Left ventricle myocardium inferior (tissue), 1 donor: ENCODE results near the gene IQCM. TPM values are rescaled to one million over a fixed set of nuclear protein-coding genes. Genes with fewer than 3 reads are reported as not detected.
"Not testable (repeated sequence)": the region's sequence is repeated elsewhere in the genome, so short reads cannot be mapped to it uniquely, and the experiment has no call there.

Experiments
- DNase-seq: peaks from one replicate; pipeline ENCODE4 v3.0.0-alpha.2; 2020
- H3K27ac ChIP-seq: fragments of 200-600 bp; replicated peaks from 2 replicates; pipeline ENCODE4 v1.8.0; 2021
- H3K27me3 ChIP-seq: fragments of 200-600 bp; 2 replicates; pipeline ENCODE4 v1.8.0; 2021; ENCODE audit warnings: low read depth
- H3K36me3 ChIP-seq: fragments of 200-600 bp; 2 replicates; pipeline ENCODE4 v1.8.0; 2021
- H3K4me1 ChIP-seq: fragments of 200-600 bp; 2 replicates; pipeline ENCODE4 v1.8.0; 2021
- H3K4me3 ChIP-seq: fragments of 200-600 bp; 2 replicates; pipeline ENCODE4 v1.8.0; 2021; ENCODE audit warnings: mild to moderate bottlenecking, moderate library complexity
- H3K9me3 ChIP-seq: fragments of 200-600 bp; replicated peaks from 2 replicates; pipeline ENCODE4 v1.8.0; 2021
- intact Hi-C: fragments of 100-400 bp; cut with micrococcal nuclease; formaldehyde crosslinking; loops from one replicate; pipeline ENCODE4 v1.11.0; 2022
- total RNA-seq: library from RNA; stranded (reverse); fragmentation: NEBNext Ultra II Directional; extraction: Animal tissue kit (Norgen Biotek cat#: 25700); gene quantifications from one replicate; pipeline ENCODE4 v1.2.1, GENCODE V29; 2021
- TF ChIP-seq, protein P1 (sequence below): fragments of 200-600 bp; IDR thresholded peaks from 2 replicates; pipeline ENCODE4 v1.8.0; 2021; ENCODE audit warnings: antibody characterized with exemption, mild to moderate bottlenecking, borderline replicate concordance
- donor health status: DM: no; HTN: yes; CAD: no; lungs with severe emphysema.

The IQCM gene
- total RNA-seq, 1 donor from 2014 or later: not detected

- H3K9me3 ChIP-seq: no peaks in the 10 kb centered on the region
- no peaks in the 10 kb centered on the region for H3K27me3 ChIP-seq
- intact Hi-C loops: no loop called here
- no peaks in the 10 kb centered on the region for H3K4me1 ChIP-seq
- H3K4me3 ChIP-seq: no peak overlapping the region
- DNase-seq: no peak
- TF ChIP-seq, protein P1, sequence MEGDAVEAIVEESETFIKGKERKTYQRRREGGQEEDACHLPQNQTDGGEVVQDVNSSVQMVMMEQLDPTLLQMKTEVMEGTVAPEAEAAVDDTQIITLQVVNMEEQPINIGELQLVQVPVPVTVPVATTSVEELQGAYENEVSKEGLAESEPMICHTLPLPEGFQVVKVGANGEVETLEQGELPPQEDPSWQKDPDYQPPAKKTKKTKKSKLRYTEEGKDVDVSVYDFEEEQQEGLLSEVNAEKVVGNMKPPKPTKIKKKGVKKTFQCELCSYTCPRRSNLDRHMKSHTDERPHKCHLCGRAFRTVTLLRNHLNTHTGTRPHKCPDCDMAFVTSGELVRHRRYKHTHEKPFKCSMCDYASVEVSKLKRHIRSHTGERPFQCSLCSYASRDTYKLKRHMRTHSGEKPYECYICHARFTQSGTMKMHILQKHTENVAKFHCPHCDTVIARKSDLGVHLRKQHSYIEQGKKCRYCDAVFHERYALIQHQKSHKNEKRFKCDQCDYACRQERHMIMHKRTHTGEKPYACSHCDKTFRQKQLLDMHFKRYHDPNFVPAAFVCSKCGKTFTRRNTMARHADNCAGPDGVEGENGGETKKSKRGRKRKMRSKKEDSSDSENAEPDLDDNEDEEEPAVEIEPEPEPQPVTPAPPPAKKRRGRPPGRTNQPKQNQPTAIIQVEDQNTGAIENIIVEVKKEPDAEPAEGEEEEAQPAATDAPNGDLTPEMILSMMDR: no peak
- no peak overlapping the region for H3K27ac ChIP-seq
- no peaks in the 10 kb centered on the region for H3K36me3 ChIP-seq
Measured at GRCh38 chr4:149493492-149493891, 322.2 kb downstream of the IQCM start.

DNA sequence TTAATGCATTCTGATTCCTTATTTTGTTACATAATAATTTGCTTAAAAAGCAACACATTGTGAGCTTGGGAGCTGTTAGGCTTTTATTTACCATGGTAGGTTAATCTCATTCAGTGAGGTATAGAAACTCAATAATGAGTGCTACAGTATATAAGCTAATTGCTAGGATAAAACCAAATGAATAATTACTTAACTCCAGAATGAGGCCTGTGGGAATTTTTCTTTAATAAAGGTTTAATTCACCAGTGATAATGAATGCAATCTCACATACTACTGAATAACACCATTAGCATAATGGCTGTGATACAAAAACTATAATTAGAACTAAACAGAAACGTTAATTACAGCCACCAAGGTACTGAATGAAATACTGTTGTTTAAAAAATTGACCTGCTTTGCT is 326.3 kb downstream of the IQCM start:
- Histone ChIP-seq H3K27ac (no peak overlapping the region), H3K36me3 (no peaks in the 10 kb centered on the region), H3K9me3 (no peaks in the 10 kb centered on the region), H3K4me1 (no peaks in the 10 kb centered on the region), H3K4me3 (no peak overlapping the region), H3K27me3 (no peaks in the 10 kb centered on the region)
- no peak for DNase-seq
- intact Hi-C loops: no loop called here
- TF ChIP-seq, protein P1: no peak

- DNase-seq: no peak
- H3K27ac ChIP-seq: no peak overlapping the region
- no peak overlapping the region for H3K4me3 ChIP-seq
- no peaks in the 10 kb centered on the region for H3K27me3 ChIP-seq
- intact Hi-C loops: no loop called here
- H3K4me1 ChIP-seq: no peaks in the 10 kb centered on the region
- TF ChIP-seq, protein P1: no peak
- no peaks in the 10 kb centered on the region for H3K36me3 ChIP-seq
- no peaks in the 10 kb centered on the region for H3K9me3 ChIP-seq
Measured at GRCh38 chr4:149486861-149487260, 328.8 kb downstream of the IQCM start.

GRCh38 chr4:149468669-149469068 is 347.0 kb downstream of the IQCM start:
- H3K4me3 ChIP-seq, DNase-seq, H3K4me1 ChIP-seq, H3K27me3 ChIP-seq, H3K27ac ChIP-seq, H3K36me3 ChIP-seq, intact Hi-C loops: not testable (repeated sequence)
- H3K9me3 ChIP-seq: peaks cover 24% of the 10 kb centered on the region

- no peak overlapping the region for H3K27ac ChIP-seq
- no peaks in the 10 kb centered on the region for H3K36me3 ChIP-seq
- TF ChIP-seq, protein P1: no peak
- no peak for DNase-seq
- no peaks in the 10 kb centered on the region for H3K27me3 ChIP-seq
- H3K4me3 ChIP-seq: no peak overlapping the region
- H3K9me3 ChIP-seq: peaks cover 8% of the 10 kb centered on the region
- H3K4me1 ChIP-seq: peaks cover 9% of the 10 kb centered on the region
- intact Hi-C loops: no loop called here
Measured at GRCh38 chr4:149466446-149466845, 349.2 kb downstream of the IQCM start.

DNA sequence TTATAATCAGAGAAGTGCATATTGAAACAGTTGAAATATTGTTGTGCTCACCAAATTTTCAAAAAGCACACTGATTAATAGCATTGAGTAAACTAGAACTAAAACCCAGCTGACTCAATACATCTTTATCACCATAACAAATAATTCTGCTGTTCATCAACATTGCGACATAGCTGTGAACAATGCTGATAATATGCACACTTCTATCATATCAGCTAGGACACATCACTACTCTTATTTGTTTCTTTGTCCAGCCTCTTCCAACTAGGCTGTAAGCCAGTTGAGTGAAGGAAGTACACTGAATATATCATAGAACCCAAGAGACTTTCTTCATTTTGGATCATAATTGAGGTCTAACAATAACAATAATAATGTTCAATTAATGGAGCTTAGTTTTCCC is 349.7 kb downstream of the IQCM start:
- no peaks in the 10 kb centered on the region for H3K36me3 ChIP-seq
- peaks cover 8% of the 10 kb centered on the region for H3K9me3 ChIP-seq
- intact Hi-C loops: no loop called here
- no peaks in the 10 kb centered on the region for H3K27me3 ChIP-seq
- no peak for DNase-seq
- no peak overlapping the region for H3K4me3 ChIP-seq
- H3K4me1 ChIP-seq: peaks cover 9% of the 10 kb centered on the region
- H3K27ac ChIP-seq: no peak overlapping the region
- TF ChIP-seq, protein P1: no peak
